GM13976 (cell line): ENCODE results near the gene CHD1.

Source experiments
- DNase-seq: peaks from one replicate; pipeline ENCODE4 v3.0.0; 2012; ENCODE audit warnings: low spot score
- CTCF ChIP-seq: IDR thresholded peaks from 2 replicates; pipeline ENCODE4 v1.5.1; 2012; ENCODE audit warnings: borderline replicate concordance, mild to moderate bottlenecking; ENCODE audit not compliant: insufficient read depth; ENCODE audit errors: extremely low read depth, missing control alignments, control extremely low read depth
- in situ Hi-C: fragments of 300-500 bp; cut with MboI; formaldehyde crosslinking; loops from one replicate; pipeline ENCODE4 v1.12.0; 2022; ENCODE audit warnings: low sequenced_read_pairs, mixed read lengths, inconsistent platforms; ENCODE audit not compliant: unreplicated experiment

The CHD1 gene

DNA sequence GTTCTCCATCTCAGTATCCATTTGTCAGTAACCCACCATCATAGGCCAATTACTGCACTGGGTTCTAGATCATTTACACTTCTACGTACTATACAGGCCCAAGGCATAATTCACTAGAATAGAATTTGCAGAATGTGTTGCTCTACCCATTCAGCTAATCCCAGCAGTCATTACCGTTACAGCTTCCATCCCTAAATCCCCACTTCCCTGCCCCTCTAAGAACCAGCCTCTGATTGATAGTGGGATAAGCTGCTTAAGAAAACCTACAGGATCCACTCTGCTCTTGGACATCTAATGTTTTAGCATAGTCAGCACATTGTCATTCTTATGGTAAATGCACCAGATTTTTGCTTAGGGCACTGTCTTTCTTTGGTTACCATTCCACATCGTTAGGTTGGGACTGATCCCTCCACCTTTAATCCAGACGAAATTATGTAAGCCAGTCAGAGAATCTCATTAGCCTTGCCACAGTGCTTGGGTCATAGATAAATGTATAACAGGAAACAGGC is 39.3 kb upstream of the CHD1 start:
- no peak for TF ChIP-seq CTCF
- no peak for DNase-seq
- in situ Hi-C loops = no loop called here

DNA sequence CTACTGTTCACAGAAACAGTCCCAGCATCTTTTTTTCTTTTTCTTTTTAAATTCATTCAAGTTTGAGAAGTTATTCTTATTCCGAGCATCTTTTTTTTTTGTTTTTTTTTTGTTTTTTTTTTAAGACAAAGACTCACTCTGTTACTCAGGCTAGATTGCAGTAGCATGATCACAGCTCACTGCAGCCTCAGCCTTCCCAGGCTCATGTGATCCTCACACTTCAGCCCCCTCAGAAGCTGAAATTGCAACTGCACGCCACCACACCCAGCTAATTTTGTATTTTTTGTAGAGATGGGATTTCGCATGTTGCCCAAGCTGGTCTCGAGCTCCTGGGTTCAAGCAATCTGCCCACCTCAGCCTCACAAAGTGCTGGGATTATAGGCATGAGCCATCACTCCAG is 36.4 kb upstream of the CHD1 start:
- in situ Hi-C loops = no loop called here
- DNase-seq = no peak
- TF ChIP-seq CTCF = no peak

DNA sequence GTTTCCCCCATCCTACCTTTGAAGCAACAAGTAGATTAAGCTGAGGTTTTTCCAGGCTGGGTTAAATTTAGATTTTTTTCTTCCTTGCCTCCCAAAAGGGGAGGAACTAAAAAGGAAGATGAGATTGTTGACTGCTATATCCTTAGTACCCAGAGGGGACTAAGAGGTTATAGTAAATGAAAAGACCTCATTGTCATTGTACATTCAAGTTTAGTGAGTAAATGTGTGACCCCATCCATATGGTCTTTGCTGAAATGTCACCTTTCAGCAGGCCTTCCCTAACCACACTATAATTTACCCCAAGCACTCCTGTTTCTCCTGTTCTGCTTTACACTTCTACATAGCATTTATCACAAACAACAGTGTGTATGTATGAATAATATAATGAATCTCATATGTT is 35.8 kb upstream of the CHD1 start:
- in situ Hi-C loops = no loop called here
- no peak for TF ChIP-seq CTCF
- no peak for DNase-seq

DNA sequence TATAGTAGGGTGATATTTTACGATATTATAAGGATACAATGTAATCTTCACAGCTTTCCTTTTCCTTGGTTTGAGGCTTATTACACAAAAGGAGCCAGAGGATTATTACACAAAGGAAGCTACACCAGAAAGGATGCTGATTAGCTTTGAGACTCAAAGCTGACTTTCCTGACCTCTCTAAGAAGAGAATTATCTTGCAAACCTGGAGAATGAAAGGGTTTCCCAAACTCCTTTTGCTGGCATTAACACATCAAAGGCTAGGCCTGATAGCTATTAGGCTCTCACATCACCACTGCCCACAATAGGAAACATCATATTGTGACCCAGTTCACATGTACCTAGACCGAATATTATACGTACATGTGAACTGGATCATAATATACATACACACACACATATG is 34.2 kb upstream of the CHD1 start:
- no peak for TF ChIP-seq CTCF
- DNase-seq = no peak
- in situ Hi-C loops = no loop called here

GRCh38 chr5:98962587-98962986 is 33.8 kb upstream of the CHD1 start:
- no peak for TF ChIP-seq CTCF
- in situ Hi-C loops = no loop called here
- no peak for DNase-seq

- in situ Hi-C loops = no loop called here
- no peak for DNase-seq
- no peak for TF ChIP-seq CTCF
Measured at GRCh38 chr5:98961665-98962344, 33.0 kb upstream of the CHD1 start.
